Thyroid gland (tissue), 4 donors: ENCODE data around the gene CD300E. TPM values are rescaled to one million over a fixed set of nuclear protein-coding genes. Genes with fewer than 3 reads are reported as not detected.
"Not testable (repeated sequence)": the region's sequence is repeated elsewhere in the genome, so short reads cannot be mapped to it uniquely, and the experiment has no call there.

Source experiments
- DNase-seq, 2 donors: peaks; one replicate each; pipeline ENCODE4 v3.0.0-alpha.2; 2019
- H3K27ac ChIP-seq, 3 donors: fragments of 200-600 bp; sonication (generic); 1 replicate in 2 of 3; 2 replicates in 1 of 3; pipeline ENCODE4 v1.5.1; 2016 to 2019; ENCODE audit warnings: mild to moderate bottlenecking in 1 of 3, moderate library complexity in 1 of 3
- H3K27me3 ChIP-seq: fragments of 200-600 bp; sonication (generic); one replicate; pipeline ENCODE4 v1.5.1; 2019
- H3K36me3 ChIP-seq, 2 donors: fragments of 200-600 bp; sonication (generic); one replicate each; pipeline ENCODE4 v1.5.1; 2016 to 2019
- H3K4me1 ChIP-seq, 2 donors: fragments of 200-600 bp; sonication (generic); one replicate each; pipeline ENCODE4 v1.5.1; 2017 to 2019
- H3K4me3 ChIP-seq, 3 donors: fragments of 200-600 bp; sonication (generic); replicated peaks in 1 of 3; 1 replicate in 2 of 3; 2 replicates in 1 of 3; pipeline ENCODE4 v1.5.1; 2016; ENCODE audit warnings: mild to moderate bottlenecking in 1 of 3
- H3K9me3 ChIP-seq: fragments of 200-600 bp; sonication (generic); one replicate; pipeline ENCODE4 v1.5.1; 2017
- CTCF ChIP-seq, 6 experiments: fragments of 200-600 bp in 3 of 6; fragments of 450-650 bp in 3 of 6; sonication (generic) in 3 of 6; IDR thresholded peaks; one replicate each; pipeline ENCODE4 v1.5.1; 2016 to 2019; ENCODE audit warnings: antibody characterized with exemption in 6 of 6, mild to moderate bottlenecking in 2 of 6, inconsistent platforms in 1 of 6, moderate library complexity in 1 of 6
- POLR2A ChIP-seq, 2 donors: fragments of 450-650 bp; IDR thresholded peaks; one replicate each; pipeline ENCODE4 v1.6.1; 2017; ENCODE audit warnings: antibody characterized with exemption in 2 of 2, mild to moderate bottlenecking in 2 of 2, moderate library complexity in 1 of 2
- WGBS, 2 donors: methylation state at CpG; one replicate each; pipeline ENCODE4 v1.1.5; 2017; 5-methylcytosine and 5-hydroxymethylcytosine counted together
- intact Hi-C: fragments of 100-400 bp; cut with DNase I; formaldehyde crosslinking; loops from one replicate; pipeline ENCODE4 v1.15.1; 2023
- total RNA-seq, 4 donors: library from RNA; depleted of rRNA; stranded (reverse); fragments of >200 nt; gene quantifications; one replicate each; pipeline ENCODE4 v1.2.3, GENCODE V29; 2016

The CD300E gene
- total RNA-seq, 4 donors from 2014 or later, result not detected

GRCh38 chr17:74574489-74575142, 48.9 kb downstream of the CD300E start:
- Histone ChIP-seq H3K9me3 (no peaks in the 10 kb centered on the region), H3K27ac (no peak overlapping the region), H3K36me3 (no peaks in the 10 kb centered on the region), H3K27me3 (no peaks in the 10 kb centered on the region), H3K4me1 (no peaks in the 10 kb centered on the region), H3K4me3 (no peak overlapping the region)
- intact Hi-C loops, result no loop called here
- TF ChIP-seq CTCF (IDR thresholded peaks at IDR 0.05) (no peak), POLR2A (IDR thresholded peaks at IDR 0.05) (no peak)
- WGBS, 2 donors, result 84 to 87% methylated on average over 5 of the region's 5 CpGs
- DNase-seq, result no peak

GRCh38 chr17:74573635-74574034, 49.9 kb downstream of the CD300E start:
- H3K27ac ChIP-seq, intact Hi-C loops, H3K4me1 ChIP-seq, H3K36me3 ChIP-seq, DNase-seq, H3K27me3 ChIP-seq, H3K4me3 ChIP-seq, H3K9me3 ChIP-seq: not testable (repeated sequence)

DNA sequence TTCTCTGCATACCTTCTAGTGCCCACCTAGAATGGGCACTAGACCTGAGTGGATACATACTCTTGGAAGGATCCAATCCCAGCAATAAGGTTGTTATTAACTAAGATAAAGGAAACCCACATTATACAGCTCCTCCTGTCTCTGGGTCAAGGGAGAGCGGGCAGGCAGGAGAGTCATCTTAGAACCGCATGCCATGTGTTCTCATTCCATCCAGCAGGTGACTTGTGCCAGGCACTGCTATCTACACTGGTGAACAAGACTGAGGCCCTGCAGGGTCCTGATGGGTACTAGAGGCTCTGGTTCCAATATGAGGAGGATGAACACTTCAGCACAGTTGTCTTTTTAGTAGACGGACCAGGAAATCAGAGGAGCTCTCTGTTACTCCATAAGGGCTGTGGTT, 50.4 kb downstream of the CD300E start:
- TF ChIP-seq POLR2A (IDR thresholded peaks at IDR 0.05), result no peak
- no peak for TF ChIP-seq CTCF (IDR thresholded peaks at IDR 0.05)
- no peaks in the 10 kb centered on the region for H3K27me3 ChIP-seq
- H3K4me1 ChIP-seq, result no peaks in the 10 kb centered on the region
- H3K27ac ChIP-seq, result no peak overlapping the region
- H3K36me3 ChIP-seq, result no peaks in the 10 kb centered on the region
- no peak for DNase-seq
- no peak overlapping the region for H3K4me3 ChIP-seq
- 81 to 87% methylated on average over 3 of the region's 3 CpGs for WGBS, 2 donors
- H3K9me3 ChIP-seq, result no peaks in the 10 kb centered on the region
- intact Hi-C loops, result no loop called here

DNA sequence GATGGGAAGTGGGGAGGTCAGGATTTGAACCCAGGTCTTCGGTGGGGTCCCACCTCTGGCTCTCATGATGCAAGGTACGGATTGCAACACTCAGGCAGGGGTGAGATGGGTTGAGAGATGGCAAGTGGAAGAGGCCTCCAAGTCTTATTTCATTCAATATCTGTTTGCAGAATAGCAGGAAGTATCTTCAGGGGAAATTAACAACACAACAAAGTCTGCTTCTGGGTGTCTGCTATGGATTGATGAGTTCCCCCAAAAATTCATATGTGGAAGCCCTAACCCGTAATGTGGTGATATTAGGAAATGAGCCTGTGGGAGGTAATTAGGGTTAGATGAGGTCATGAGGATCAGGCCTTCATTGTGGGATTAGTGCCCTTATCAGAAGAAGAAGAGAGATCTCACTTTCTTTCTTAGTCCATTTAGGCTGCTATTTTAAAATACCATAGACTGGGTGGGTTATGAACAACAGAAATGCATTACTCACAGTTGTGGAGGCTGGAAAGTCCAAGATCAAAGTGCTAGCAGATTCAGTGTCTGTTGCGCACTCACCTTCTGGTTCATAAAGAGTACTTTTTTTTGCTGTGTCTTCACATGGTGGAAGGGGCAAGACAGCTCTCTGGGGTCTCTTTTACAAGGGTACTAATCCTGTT, 51.8 kb downstream of the CD300E start:
- TF ChIP-seq POLR2A (IDR thresholded peaks at IDR 0.05) (no peak), CTCF (IDR thresholded peaks at IDR 0.05) (no peak)
- whole genome bisulfite sequencing, 2 donors, result 93 to 95% methylated on average over 4 of the region's 4 CpGs
- no peak overlapping the region for H3K4me3 ChIP-seq
- intact Hi-C loops, result no loop called here
- no peak for DNase-seq
- no peaks in the 10 kb centered on the region for H3K4me1 ChIP-seq
- no peaks in the 10 kb centered on the region for H3K9me3 ChIP-seq
- no peaks in the 10 kb centered on the region for H3K36me3 ChIP-seq
- H3K27ac ChIP-seq, result no peak overlapping the region
- H3K27me3 ChIP-seq, result no peaks in the 10 kb centered on the region

- no peak overlapping the region for H3K27ac ChIP-seq
- no peaks in the 10 kb centered on the region for H3K36me3 ChIP-seq
- intact Hi-C loops, result loop anchor here (5.0 kb wide), 1 partner anchor 78 kb away; no protein-coding TSS in a partner anchor
- no peaks in the 10 kb centered on the region for H3K27me3 ChIP-seq
- TF ChIP-seq CTCF (IDR thresholded peaks at IDR 0.05) (no peak), POLR2A (IDR thresholded peaks at IDR 0.05) (no peak)
- no peaks in the 10 kb centered on the region for H3K4me1 ChIP-seq
- DNase-seq, result peak in 1 of 2 donors; percentile 12
- WGBS, 2 donors, result 73 to 74% methylated on average over 28 to 29 of the region's 32 CpGs
- H3K4me3 ChIP-seq, result no peak overlapping the region
- no peaks in the 10 kb centered on the region for H3K9me3 ChIP-seq
Measured at GRCh38 chr17:74569020-74570003, 54.2 kb downstream of the CD300E start.
